OCI-LY7 (cell line): ENCODE data around the gene LFNG. TPM values are rescaled to one million over a fixed set of nuclear protein-coding genes. Genes with fewer than 3 reads are reported as not detected.

ENCODE experiments used
- BruUV-seq: library from RNA; stranded (reverse); fragments of 400-500 nt; replicated peaks from 2 replicates; lab custom pipeline; 2021; lab: Mats Ljungman, UMichigan
- CTCF ChIA-PET: fragments of 300-600 bp; sonication (Branson Sonifier 250); formaldehyde crosslinking; loops from one replicate; lab custom pipeline; 2022; ENCODE audit warnings: antibody characterized with exemption; ENCODE audit not compliant: unreplicated experiment; lab: Charles Lee
- POLR2A ChIA-PET: fragments of 300-600 bp; sonication (Branson Sonifier 250); formaldehyde crosslinking; loops from one replicate; lab custom pipeline; 2022; ENCODE audit warnings: antibody characterized with exemption; lab: Charles Lee
- DNase-seq: peaks from one replicate; pipeline ENCODE4 v3.0.0-alpha.2; 2015; ENCODE audit warnings: low spot score
- H2AFZ ChIP-seq: fragments of 200-600 bp; sonication (generic), shearing (Covaris generic); 2 replicates; pipeline ENCODE4 v1.6.1; 2014; ENCODE audit warnings: mild to moderate bottlenecking, antibody characterized with exemption, low read length, moderate library complexity
- H3K27ac ChIP-seq: fragments of 200-600 bp; sonication (generic); 2 replicates; pipeline ENCODE4 v1.5.1; 2014; ENCODE audit warnings: mixed run types, low read depth, mild to moderate bottlenecking, moderate library complexity, low read length, inconsistent platforms; ENCODE audit not compliant: poor library complexity, severe bottlenecking
- H3K36me3 ChIP-seq: fragments of 200-600 bp; sonication (generic); 2 replicates; pipeline ENCODE4 v1.6.1; 2014; ENCODE audit warnings: mild to moderate bottlenecking, antibody characterized with exemption, low read length, moderate library complexity, mixed read lengths; ENCODE audit not compliant: insufficient read depth
- H3K4me1 ChIP-seq: fragments of 200-600 bp; sonication (generic); 2 replicates; pipeline ENCODE4 v1.5.1; 2014; ENCODE audit warnings: mild to moderate bottlenecking, low read length; ENCODE audit not compliant: insufficient read depth, poor library complexity, severe bottlenecking
- H3K4me2 ChIP-seq: fragments of 200-600 bp; sonication (generic); 2 replicates; pipeline ENCODE4 v1.6.1; 2014; ENCODE audit warnings: mild to moderate bottlenecking, low read length
- H3K4me3 ChIP-seq: fragments of 200-600 bp; sonication (generic); 2 replicates; pipeline ENCODE4 v1.5.1; 2014; ENCODE audit warnings: mild to moderate bottlenecking, low read depth, low read length; ENCODE audit not compliant: poor library complexity, severe bottlenecking
- H3K79me2 ChIP-seq: fragments of 200-600 bp; sonication (generic); 2 replicates; pipeline ENCODE4 v1.6.1; 2016; ENCODE audit warnings: low read depth, mild to moderate bottlenecking, low read length, moderate library complexity, mixed read lengths; ENCODE audit not compliant: insufficient read depth
- H3K9me2 ChIP-seq: fragments of 200-600 bp; sonication (generic); 2 replicates; pipeline ENCODE4 v1.6.1; 2016; ENCODE audit warnings: mild to moderate bottlenecking, low read length, mixed read lengths; ENCODE audit not compliant: insufficient read depth
- H3K9me3 ChIP-seq: fragments of 200-600 bp; sonication (generic); 2 replicates; pipeline ENCODE4 v1.6.1; 2014; ENCODE audit warnings: mild to moderate bottlenecking, mixed run types, low read length, mixed read lengths
- H4K20me1 ChIP-seq: fragments of 200-600 bp; sonication (generic); 2 replicates; pipeline ENCODE4 v1.6.1; 2014; ENCODE audit warnings: mild to moderate bottlenecking, antibody characterized with exemption, low read length, moderate library complexity, mixed read lengths; ENCODE audit not compliant: insufficient read depth
- EZH2phosphoT487 ChIP-seq: fragments of 200-600 bp; sonication (generic); IDR thresholded peaks from 2 replicates; pipeline ENCODE4 v1.6.1; 2018; ENCODE audit warnings: low read depth, borderline replicate concordance, mild to moderate bottlenecking, mixed run types, antibody characterized with exemption, low read length, moderate library complexity, mixed read lengths
- intact Hi-C: fragments of 100-400 bp; cut with micrococcal nuclease; formaldehyde crosslinking; loops from one replicate; pipeline ENCODE4 v1.10.0; 2022; ENCODE audit not compliant: unreplicated experiment
- total RNA-seq, 2 experiments: library from RNA; depleted of rRNA in 1 of 2; stranded (reverse); fragments of >200 nt in 1 of 2; shearing (Covaris generic) in 1 of 2; gene quantifications; 2 replicates each; pipeline ENCODE4 v1.2.3, GENCODE V29; 2014 to 2022
- TF ChIP-seq, protein P1 (sequence below): fragments of 200-600 bp; sonication (generic); conservative IDR thresholded peaks from 2 replicates; pipeline ENCODE4 v1.5.1; 2014; ENCODE audit warnings: mild to moderate bottlenecking, antibody characterized with exemption, low read length, moderate library complexity, mixed read lengths

Gene LFNG
- total RNA-seq, 2 experiments from 2014 or later, result 1.2 to 2.1 TPM

DNA sequence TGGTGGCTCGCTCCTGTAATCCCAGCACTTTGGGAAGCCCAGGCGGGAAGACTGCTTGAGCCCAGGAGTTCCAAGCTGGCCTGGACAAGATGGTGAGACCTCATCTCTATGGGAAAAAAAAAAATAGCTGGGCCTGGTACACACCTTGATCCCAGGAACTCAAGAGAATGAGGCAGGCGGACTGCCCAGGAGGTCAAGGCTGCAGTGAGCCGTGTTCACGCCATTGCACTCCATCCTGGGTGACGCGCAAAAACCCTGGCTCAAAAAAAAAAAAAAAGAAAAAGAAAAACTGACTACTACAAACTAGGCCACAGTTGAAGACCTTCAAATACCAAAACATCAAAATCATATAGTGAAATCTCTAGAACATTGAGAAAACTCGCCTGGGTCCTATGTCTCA is 31.8 kb downstream of the LFNG start:
- no peak overlapping the region for H3K27ac ChIP-seq
- H3K79me2 ChIP-seq, result peaks cover 24% of the 10 kb centered on the region; the same call in 1 of the 2 replicates
- no TSS peak for BruUV-seq
- ChIA-PET CTCF (no interaction called here), POLR2A (interaction anchor here (0.6 to 0.7 kb wide), 3 partner anchors 50 to 95 kb away, joined by 3 to 6 read pairs (median 4); no protein-coding TSS in a partner anchor)
- peaks cover 24% of the 10 kb centered on the region for H3K4me1 ChIP-seq
- no peak for DNase-seq
- H3K9me3 ChIP-seq, result no peaks in the 10 kb centered on the region
- peaks cover 60% of the 10 kb centered on the region for H3K36me3 ChIP-seq
- H3K4me3 ChIP-seq, result no peak overlapping the region
- H2AFZ ChIP-seq, result no peak overlapping the region
- intact Hi-C loops, result no loop called here
- H4K20me1 ChIP-seq, result no peaks in the 10 kb centered on the region
- TF ChIP-seq, protein P1, sequence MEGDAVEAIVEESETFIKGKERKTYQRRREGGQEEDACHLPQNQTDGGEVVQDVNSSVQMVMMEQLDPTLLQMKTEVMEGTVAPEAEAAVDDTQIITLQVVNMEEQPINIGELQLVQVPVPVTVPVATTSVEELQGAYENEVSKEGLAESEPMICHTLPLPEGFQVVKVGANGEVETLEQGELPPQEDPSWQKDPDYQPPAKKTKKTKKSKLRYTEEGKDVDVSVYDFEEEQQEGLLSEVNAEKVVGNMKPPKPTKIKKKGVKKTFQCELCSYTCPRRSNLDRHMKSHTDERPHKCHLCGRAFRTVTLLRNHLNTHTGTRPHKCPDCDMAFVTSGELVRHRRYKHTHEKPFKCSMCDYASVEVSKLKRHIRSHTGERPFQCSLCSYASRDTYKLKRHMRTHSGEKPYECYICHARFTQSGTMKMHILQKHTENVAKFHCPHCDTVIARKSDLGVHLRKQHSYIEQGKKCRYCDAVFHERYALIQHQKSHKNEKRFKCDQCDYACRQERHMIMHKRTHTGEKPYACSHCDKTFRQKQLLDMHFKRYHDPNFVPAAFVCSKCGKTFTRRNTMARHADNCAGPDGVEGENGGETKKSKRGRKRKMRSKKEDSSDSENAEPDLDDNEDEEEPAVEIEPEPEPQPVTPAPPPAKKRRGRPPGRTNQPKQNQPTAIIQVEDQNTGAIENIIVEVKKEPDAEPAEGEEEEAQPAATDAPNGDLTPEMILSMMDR, result no peak
- no peak overlapping the region for H3K4me2 ChIP-seq
- H3K9me2 ChIP-seq, result no peaks in the 10 kb centered on the region

DNA sequence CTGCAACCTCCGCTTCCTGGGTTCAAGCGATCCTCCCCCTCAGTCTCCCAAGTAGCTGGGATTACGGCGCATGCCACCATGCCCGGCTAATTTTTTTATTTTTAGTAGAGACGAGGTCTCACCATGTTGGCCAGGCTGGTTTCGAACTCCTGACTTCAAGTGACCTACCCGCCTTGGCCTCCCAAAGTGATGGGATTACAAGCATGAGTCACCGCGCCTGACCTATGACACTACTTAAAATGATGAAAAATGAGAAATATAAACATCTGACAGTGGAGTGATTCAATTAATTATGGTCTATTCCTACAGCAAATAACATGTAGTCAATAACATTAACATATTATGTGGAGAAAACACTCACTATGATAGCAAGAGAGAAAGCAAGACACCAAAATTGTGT is 33.5 kb downstream of the LFNG start:
- Histone ChIP-seq H3K4me1 (peaks cover 31% of the 10 kb centered on the region), H3K79me2 (peaks cover 24% of the 10 kb centered on the region; the same call in 1 of the 2 replicates), H3K27ac (no peak overlapping the region), H3K4me2 (peak overlapping the region; percentile 87), H3K9me2 (no peaks in the 10 kb centered on the region), H3K9me3 (no peaks in the 10 kb centered on the region), H2AFZ (no peak overlapping the region), H3K36me3 (peaks cover 46% of the 10 kb centered on the region), H4K20me1 (no peaks in the 10 kb centered on the region), H3K4me3 (no peak overlapping the region)
- no peak for TF ChIP-seq EZH2phosphoT487
- ChIA-PET POLR2A (interaction anchor here (1.1 to 1.2 kb wide), 2 partner anchors 14 to 42 kb away, joined by 3 read pairs; no protein-coding TSS in a partner anchor), CTCF (no interaction called here)
- no peak for DNase-seq
- intact Hi-C loops, result no loop called here
- no TSS peak for BruUV-seq

- BruUV-seq, result TSS peak; percentile 44
- H3K9me3 ChIP-seq, result no peaks in the 10 kb centered on the region
- peak; percentile 7 for DNase-seq
- intact Hi-C loops, result no loop called here
- peak overlapping the region; percentile 76 for H3K4me3 ChIP-seq
- H4K20me1 ChIP-seq, result no peaks in the 10 kb centered on the region
- peak overlapping the region; percentile 82 for H3K27ac ChIP-seq
- CTCF ChIA-PET, result interaction anchor here (0.8 kb wide), 1 partner anchor 67 kb away, joined by 3 read pairs; no protein-coding TSS in a partner anchor
- H3K36me3 ChIP-seq, result peaks cover 37% of the 10 kb centered on the region
- POLR2A ChIA-PET, result interaction anchor here (1.0 to 1.2 kb wide), 3 partner anchors 15 to 309 kb away, joined by 3 read pairs; no protein-coding TSS in a partner anchor
- H3K79me2 ChIP-seq, result peaks cover 24% of the 10 kb centered on the region; the same call in 1 of the 2 replicates
- H2AFZ ChIP-seq, result no peak overlapping the region
- H3K4me1 ChIP-seq, result peaks cover 37% of the 10 kb centered on the region
- TF ChIP-seq EZH2phosphoT487, result no peak
- TF ChIP-seq, protein P1, result no peak
- H3K4me2 ChIP-seq, result peak overlapping the region; percentile 87
- no peaks in the 10 kb centered on the region for H3K9me2 ChIP-seq
Observed at GRCh38 chr7:2553831-2554581, 34.4 kb downstream of the LFNG start.
